Measurements from ENCODE around the gene TMED4.

The TMED4 gene

DNA sequence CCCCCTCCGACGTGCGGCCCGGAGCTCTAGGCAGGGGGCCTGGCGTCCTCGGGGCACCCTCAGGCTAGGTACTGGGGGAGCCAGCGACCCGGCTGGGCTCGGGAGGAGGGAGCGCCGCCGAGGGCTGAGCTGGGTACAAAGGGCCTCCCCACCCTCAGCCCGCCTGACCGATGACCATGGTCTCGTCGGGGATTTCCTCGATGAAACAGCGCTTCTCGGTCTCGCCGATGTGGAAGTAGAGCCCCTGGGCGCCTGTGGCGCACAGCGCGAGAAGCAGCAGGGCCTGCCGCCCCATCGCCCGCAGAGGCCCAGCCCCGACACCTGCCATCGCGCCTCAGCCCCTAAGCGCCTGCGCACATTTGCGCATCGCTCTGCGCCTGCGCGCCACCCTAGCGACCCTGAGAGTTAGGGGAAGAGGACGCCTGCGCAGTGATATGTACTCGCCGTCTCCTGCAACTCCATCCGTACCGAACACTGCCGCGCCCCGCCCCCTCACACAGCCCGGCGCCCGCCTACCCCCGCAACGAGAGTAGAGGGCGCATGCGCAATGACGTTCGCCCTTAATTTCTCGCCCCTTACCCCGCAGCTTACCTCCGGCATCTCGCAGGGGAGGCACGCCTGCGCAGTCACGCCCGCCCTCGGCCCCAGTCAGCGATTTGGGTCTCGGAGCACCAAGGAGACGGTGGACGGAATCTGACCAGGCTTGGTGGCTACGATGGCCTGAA lies at the start of gene TMED4:
Gene TMED4 (minus strand): TSS at position 353 of the 725 bp plus-strand sequence. CDS start 25 bp downstream, at position 328.
- Histone ChIP-seq H3K27ac (peak within 1 kb of the TSS; percentile 90 to 96), H3K27me3 (no peaks in the 10 kb centered on the region), H3K4me3 (peak within 1 kb of the TSS; percentile 70 to 83), H3K36me3 (peaks cover 12 to 32% (median 20%) of the 10 kb centered on the region in 3 donors), H3K4me1 (peaks cover 0 to 25% (median 17%) of the 10 kb centered on the region in 4 donors), H3K9me3 (no peaks in the 10 kb centered on the region)
- peak; percentile 100 for DNase-seq
- intact Hi-C loops (cut with DNase I; ENCODE audit: low total_unique reads) = loop anchor here (5.0 kb wide), 1 partner anchor 165 kb away; the partner anchor contains the start of gene ZMIZ2
- TF ChIP-seq, protein P1, sequence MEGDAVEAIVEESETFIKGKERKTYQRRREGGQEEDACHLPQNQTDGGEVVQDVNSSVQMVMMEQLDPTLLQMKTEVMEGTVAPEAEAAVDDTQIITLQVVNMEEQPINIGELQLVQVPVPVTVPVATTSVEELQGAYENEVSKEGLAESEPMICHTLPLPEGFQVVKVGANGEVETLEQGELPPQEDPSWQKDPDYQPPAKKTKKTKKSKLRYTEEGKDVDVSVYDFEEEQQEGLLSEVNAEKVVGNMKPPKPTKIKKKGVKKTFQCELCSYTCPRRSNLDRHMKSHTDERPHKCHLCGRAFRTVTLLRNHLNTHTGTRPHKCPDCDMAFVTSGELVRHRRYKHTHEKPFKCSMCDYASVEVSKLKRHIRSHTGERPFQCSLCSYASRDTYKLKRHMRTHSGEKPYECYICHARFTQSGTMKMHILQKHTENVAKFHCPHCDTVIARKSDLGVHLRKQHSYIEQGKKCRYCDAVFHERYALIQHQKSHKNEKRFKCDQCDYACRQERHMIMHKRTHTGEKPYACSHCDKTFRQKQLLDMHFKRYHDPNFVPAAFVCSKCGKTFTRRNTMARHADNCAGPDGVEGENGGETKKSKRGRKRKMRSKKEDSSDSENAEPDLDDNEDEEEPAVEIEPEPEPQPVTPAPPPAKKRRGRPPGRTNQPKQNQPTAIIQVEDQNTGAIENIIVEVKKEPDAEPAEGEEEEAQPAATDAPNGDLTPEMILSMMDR (IDR thresholded peaks at IDR 0.05) = no peak

DNA sequence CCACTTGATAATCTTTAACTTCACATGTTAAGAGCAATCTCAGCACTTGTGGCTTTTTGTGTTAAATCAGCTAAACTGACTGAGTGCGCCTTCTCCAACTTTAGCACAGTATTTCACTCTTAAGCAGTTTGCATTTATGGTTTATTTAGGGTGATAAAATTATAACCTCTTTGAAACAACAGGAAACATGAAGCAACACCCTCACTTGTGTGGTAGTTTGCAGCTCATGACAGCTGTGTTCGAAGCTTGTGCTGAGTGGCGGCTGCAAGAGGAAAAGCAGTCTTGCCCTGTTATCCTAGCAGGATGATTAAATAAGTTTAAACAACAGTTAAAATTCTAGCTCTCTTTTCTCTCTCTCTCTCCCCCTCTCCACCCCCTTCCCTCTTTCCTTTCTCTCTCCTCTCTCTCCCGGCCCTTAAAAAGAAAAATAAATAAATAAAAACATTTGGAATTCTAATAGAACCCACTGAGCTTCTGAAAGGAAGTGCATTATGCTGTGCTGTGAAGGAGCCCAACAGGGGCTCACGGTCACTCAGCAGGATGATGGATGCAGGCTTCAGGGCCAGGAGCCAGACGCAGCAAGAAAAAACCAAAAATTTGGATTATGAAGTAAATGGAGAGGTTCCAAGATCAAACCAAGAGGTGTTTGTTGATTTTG lies 49.6 kb upstream of the TMED4 start:
- peaks cover 5 to 14% (median 9%) of the 10 kb centered on the region in 3 donors for H3K36me3 ChIP-seq
- peaks cover 0 to 15% (median 9%) of the 10 kb centered on the region in 4 donors for H3K4me1 ChIP-seq
- DNase-seq = no peak
- H3K27ac ChIP-seq = no peak overlapping the region
- intact Hi-C loops (cut with DNase I; ENCODE audit: low total_unique reads) = no loop called here
- no peak overlapping the region for H3K4me3 ChIP-seq
- TF ChIP-seq, protein P1 (IDR thresholded peaks at IDR 0.05) = no peak
- no peaks in the 10 kb centered on the region for H3K27me3 ChIP-seq
- H3K9me3 ChIP-seq = no peaks in the 10 kb centered on the region

- TF ChIP-seq, protein P1 (IDR thresholded peaks at IDR 0.05) = no peak
- Histone ChIP-seq H3K27me3 (no peaks in the 10 kb centered on the region), H3K9me3 (no peaks in the 10 kb centered on the region), H3K27ac (no peak overlapping the region), H3K36me3 (peaks cover 10 to 20% (median 12%) of the 10 kb centered on the region in 3 donors), H3K4me3 (no peak overlapping the region), H3K4me1 (peaks cover 0 to 15% (median 9%) of the 10 kb centered on the region in 4 donors)
- DNase-seq = no peak
- intact Hi-C loops (cut with DNase I; ENCODE audit: low total_unique reads) = no loop called here
These were observed 48.9 kb upstream of the TMED4 start for GRCh38 chr7:44630792-44631457.

DNA sequence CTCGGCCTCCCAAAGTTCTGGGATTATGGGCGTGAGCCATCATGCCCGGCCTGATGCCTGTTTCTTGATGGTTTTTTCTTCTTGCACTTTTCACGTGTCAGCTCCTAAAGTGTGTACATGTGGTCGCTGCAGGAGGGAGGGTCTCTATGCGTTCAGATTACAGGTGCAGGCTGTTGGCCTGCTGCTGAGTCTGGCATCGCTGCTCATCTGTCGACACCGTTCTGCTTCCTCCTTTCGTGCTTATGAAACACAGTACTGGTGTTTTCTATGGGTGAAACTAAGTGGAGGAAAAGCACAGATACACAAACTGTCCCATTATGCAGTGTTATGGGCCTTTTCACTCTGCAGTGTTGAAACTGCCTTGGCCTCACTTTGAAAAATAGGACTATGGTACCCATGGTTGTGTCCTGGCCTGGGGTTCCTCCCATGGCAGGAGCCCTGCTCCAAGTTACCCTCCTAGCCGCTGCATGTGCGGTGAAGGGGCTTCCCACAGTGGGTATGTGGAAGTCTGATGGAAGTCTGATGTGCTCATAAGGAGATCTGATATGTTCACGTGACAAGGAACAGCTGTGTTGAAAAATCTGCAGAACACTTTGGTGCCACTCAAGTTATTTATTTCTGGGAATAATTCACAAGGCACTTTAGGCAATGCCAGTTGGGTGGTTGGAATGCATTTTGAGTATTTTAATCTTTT lies 47.9 kb upstream of the TMED4 start:
- no peak overlapping the region for H3K27ac ChIP-seq
- DNase-seq = no peak

More for the DNA sequence above, 47.9 kb upstream of the TMED4 start:
- H3K36me3 ChIP-seq = peaks cover 19 to 30% (median 21%) of the 10 kb centered on the region in 3 donors
- intact Hi-C loops (cut with DNase I; ENCODE audit: low total_unique reads) = no loop called here
- no peak overlapping the region for H3K4me3 ChIP-seq
- no peaks in the 10 kb centered on the region for H3K9me3 ChIP-seq
- H3K27me3 ChIP-seq = no peaks in the 10 kb centered on the region
- TF ChIP-seq, protein P1 (IDR thresholded peaks at IDR 0.05) = no peak
- H3K4me1 ChIP-seq = peaks cover 0 to 12% (median 8%) of the 10 kb centered on the region in 4 donors

All from tibial artery (tissue), 4 donors.